ENCODE data around the gene CAB39. TPM values are rescaled to one million over a fixed set of nuclear protein-coding genes. Genes with fewer than 3 reads are reported as not detected.

CAB39 gene
- total and polyA plus RNA-seq, 2 of the 8 experiments (the other 6 are each of a cell fraction or from before 2014, with no cell fraction given): 16.4 to 50.5 TPM

DNA sequence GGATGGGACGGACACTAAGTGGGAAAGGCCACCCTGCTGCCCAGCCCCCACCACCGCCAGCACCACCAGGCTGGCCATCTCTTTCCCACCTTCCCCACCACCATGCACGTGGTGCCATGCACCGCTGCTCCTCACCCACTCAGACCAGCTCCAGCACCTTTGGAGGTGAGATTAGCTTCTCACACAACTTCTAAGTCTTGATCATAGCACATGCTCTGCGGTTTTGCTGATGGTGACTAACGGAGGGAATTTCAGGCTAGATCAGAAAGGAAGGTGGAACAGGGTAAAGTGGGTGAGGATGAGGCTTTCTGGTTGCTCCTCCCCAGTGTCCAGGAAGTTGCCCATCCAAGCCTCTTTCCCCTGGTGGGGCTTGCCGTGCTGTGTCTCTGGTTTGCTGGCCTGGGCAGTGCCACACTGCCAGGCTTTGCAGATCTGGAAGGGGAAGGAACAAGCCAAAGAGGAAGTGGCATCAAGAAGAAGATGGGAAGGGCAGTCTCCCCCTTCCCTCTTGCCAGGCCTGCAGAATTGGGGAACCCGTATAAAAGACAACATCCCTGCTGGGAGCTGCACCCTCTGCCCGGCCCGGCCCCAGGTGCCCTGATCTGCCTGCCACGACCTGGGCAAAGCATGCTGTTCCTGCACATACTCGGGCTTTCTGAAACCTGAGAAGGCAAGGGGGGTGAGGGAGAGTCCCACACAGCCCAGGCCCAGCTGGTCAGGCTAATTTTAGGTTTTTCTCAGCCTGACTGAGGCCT is 44.3 kb upstream of the CAB39 start (continued):
- TF ChIP-seq RBBP5 (IDR thresholded peaks at IDR 0.05; ENCODE audit: borderline replicate concordance, low read depth, low read length) (no peak), NANOG (IDR thresholded peaks at IDR 0.05; ENCODE audit: insufficient read depth, low read depth, low read length, poor library complexity, severe bottlenecking) (no peak)

All from H1 (cell line).